ENCODE results near the gene ANKRD13D. TPM values are rescaled to one million over a fixed set of nuclear protein-coding genes. Genes with fewer than 3 reads are reported as not detected.

Gene ANKRD13D
- total and polyA plus RNA-seq, 2 experiments from 2014 or later, result 20.3 to 30.8 TPM

DNA sequence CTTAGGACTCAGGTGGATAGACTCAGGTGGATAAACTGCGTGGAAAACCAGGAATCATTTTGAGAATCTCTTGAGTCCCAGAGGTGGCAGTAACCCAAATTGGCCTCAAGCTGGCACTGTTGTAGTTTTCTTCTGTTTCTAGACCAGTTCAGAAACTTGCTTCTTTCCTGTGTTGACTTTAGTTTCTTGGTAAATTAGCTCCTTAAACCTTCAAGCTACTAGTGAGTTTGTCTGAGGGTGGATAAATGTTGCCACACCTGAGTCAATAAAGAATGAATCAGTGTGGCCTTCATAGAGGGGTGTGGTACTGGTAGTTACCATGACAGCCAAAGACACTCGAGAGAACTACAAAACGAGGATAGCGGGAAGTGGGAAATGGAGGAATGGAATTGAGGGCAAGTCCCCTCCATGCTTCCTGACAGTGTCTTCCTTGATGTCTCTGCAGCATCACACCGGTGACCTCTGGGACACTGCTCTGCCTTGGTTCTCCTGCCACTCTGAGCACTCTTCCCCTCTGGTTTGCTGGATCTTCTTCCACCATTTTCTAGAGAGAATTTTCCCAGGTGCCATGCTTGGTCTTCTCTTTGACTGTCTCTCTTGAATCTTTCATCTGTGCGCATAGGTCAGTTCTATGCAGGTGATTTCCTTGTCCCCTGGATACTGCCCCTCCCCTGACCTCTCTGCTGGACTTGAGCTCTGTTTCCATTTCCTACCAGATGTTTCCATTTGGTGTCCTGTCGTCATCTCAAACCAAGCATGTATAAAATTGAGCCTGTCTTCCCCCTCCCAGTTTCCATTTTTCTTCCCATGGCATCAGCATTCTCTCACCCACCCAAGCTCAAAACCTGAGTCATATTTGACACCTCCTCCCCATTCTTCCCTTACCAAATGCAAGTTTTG lies 57.1 kb downstream of the ANKRD13D start:
- TF ChIP-seq, protein P1, sequence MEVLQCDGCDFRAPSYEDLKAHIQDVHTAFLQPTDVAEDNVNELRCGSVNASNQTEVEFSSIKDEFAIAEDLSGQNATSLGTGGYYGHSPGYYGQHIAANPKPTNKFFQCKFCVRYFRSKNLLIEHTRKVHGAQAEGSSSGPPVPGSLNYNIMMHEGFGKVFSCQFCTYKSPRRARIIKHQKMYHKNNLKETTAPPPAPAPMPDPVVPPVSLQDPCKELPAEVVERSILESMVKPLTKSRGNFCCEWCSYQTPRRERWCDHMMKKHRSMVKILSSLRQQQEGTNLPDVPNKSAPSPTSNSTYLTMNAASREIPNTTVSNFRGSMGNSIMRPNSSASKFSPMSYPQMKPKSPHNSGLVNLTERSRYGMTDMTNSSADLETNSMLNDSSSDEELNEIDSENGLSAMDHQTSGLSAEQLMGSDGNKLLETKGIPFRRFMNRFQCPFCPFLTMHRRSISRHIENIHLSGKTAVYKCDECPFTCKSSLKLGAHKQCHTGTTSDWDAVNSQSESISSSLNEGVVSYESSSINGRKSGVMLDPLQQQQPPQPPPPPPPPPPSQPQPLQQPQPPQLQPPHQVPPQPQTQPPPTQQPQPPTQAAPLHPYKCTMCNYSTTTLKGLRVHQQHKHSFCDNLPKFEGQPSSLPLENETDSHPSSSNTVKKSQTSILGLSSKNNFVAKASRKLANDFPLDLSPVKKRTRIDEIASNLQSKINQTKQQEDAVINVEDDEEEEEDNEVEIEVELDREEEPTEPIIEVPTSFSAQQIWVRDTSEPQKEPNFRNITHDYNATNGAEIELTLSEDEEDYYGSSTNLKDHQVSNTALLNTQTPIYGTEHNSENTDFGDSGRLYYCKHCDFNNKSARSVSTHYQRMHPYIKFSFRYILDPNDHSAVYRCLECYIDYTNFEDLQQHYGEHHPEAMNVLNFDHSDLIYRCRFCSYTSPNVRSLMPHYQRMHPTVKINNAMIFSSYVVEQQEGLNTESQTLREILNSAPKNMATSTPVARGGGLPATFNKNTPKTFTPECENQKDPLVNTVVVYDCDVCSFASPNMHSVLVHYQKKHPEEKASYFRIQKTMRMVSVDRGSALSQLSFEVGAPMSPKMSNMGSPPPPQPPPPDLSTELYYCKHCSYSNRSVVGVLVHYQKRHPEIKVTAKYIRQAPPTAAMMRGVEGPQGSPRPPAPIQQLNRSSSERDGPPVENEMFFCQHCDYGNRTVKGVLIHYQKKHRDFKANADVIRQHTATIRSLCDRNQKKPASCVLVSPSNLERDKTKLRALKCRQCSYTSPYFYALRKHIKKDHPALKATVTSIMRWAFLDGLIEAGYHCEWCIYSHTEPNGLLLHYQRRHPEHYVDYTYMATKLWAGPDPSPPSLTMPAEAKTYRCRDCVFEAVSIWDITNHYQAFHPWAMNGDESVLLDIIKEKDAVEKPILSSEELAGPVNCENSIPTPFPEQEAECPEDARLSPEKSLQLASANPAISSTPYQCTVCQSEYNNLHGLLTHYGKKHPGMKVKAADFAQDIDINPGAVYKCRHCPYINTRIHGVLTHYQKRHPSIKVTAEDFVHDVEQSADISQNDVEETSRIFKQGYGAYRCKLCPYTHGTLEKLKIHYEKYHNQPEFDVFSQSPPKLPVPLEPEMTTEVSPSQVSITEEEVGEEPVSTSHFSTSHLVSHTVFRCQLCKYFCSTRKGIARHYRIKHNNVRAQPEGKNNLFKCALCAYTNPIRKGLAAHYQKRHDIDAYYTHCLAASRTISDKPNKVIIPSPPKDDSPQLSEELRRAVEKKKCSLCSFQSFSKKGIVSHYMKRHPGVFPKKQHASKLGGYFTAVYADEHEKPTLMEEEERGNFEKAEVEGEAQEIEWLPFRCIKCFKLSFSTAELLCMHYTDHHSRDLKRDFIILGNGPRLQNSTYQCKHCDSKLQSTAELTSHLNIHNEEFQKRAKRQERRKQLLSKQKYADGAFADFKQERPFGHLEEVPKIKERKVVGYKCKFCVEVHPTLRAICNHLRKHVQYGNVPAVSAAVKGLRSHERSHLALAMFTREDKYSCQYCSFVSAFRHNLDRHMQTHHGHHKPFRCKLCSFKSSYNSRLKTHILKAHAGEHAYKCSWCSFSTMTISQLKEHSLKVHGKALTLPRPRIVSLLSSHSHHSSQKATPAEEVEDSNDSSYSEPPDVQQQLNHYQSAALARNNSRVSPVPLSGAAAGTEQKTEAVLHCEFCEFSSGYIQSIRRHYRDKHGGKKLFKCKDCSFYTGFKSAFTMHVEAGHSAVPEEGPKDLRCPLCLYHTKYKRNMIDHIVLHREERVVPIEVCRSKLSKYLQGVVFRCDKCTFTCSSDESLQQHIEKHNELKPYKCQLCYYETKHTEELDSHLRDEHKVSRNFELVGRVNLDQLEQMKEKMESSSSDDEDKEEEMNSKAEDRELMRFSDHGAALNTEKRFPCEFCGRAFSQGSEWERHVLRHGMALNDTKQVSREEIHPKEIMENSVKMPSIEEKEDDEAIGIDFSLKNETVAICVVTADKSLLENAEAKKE (CRISPR knock-in tag; IDR thresholded peaks at IDR 0.05), result no peak
- no peak for TF ChIP-seq ZNF331 (CRISPR knock-in tag; IDR thresholded peaks at IDR 0.05; ENCODE audit: low read depth)
- no peak for TF ChIP-seq ZNF114 (CRISPR knock-in tag; IDR thresholded peaks at IDR 0.05)
- TF ChIP-seq, protein P2, sequence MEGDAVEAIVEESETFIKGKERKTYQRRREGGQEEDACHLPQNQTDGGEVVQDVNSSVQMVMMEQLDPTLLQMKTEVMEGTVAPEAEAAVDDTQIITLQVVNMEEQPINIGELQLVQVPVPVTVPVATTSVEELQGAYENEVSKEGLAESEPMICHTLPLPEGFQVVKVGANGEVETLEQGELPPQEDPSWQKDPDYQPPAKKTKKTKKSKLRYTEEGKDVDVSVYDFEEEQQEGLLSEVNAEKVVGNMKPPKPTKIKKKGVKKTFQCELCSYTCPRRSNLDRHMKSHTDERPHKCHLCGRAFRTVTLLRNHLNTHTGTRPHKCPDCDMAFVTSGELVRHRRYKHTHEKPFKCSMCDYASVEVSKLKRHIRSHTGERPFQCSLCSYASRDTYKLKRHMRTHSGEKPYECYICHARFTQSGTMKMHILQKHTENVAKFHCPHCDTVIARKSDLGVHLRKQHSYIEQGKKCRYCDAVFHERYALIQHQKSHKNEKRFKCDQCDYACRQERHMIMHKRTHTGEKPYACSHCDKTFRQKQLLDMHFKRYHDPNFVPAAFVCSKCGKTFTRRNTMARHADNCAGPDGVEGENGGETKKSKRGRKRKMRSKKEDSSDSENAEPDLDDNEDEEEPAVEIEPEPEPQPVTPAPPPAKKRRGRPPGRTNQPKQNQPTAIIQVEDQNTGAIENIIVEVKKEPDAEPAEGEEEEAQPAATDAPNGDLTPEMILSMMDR (conservative IDR thresholded peaks at IDR 0.05; ENCODE audit: low read depth in 2 of 2), result peak; percentile 75 to 87
- TF ChIP-seq, protein P3, sequence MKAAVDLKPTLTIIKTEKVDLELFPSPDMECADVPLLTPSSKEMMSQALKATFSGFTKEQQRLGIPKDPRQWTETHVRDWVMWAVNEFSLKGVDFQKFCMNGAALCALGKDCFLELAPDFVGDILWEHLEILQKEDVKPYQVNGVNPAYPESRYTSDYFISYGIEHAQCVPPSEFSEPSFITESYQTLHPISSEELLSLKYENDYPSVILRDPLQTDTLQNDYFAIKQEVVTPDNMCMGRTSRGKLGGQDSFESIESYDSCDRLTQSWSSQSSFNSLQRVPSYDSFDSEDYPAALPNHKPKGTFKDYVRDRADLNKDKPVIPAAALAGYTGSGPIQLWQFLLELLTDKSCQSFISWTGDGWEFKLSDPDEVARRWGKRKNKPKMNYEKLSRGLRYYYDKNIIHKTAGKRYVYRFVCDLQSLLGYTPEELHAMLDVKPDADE (IDR thresholded peaks at IDR 0.05), result no peak
- H3K4me1 ChIP-seq (ENCODE audit: insufficient read depth), result no peaks in the 10 kb centered on the region; the same call in 1 of the 2 replicates
- ATAC-seq, result peak; percentile 82
- no peak overlapping the region for H3K4me3 Mint-ChIP-seq
- peak; percentile 73 for DNase-seq (ENCODE audit: low spot score)
- no peak overlapping the region for H2AFZ ChIP-seq
- H3K27me3 ChIP-seq (ENCODE audit: insufficient read depth), result no peaks in the 10 kb centered on the region
- H3K4me2 ChIP-seq, result no peak overlapping the region
- H3K79me2 ChIP-seq (replicated peaks; ENCODE audit: insufficient read depth), result no peaks in the 10 kb centered on the region
- no peaks in the 10 kb centered on the region for H3F3A ChIP-seq (replicated peaks; ENCODE audit: low read depth)
- no peaks in the 10 kb centered on the region for H3K27me3 Mint-ChIP-seq (ENCODE audit: insufficient read depth, low read depth, poor library complexity)
- no peak overlapping the region for H3K4me3 ChIP-seq
- H3K9me3 Mint-ChIP-seq, result peaks cover 9% of the 10 kb centered on the region; the same call in 1 of the 3 replicates
- no peaks in the 10 kb centered on the region for H3K9me2 ChIP-seq (ENCODE audit: insufficient read depth)
- H4K20me1 ChIP-seq (replicated peaks; ENCODE audit: insufficient read depth), result no peaks in the 10 kb centered on the region; the same call in 1 of the 2 replicates
- peaks cover 12% of the 10 kb centered on the region; the same call in 1 of the 3 replicates for H3K4me1 Mint-ChIP-seq
- H3K36me3 Mint-ChIP-seq (ENCODE audit: low read depth), result no peaks in the 10 kb centered on the region
- no peak overlapping the region for H3K27ac ChIP-seq (ENCODE audit: low read depth)
- no peaks in the 10 kb centered on the region for H3K36me3 ChIP-seq (ENCODE audit: insufficient read depth)
- no peak overlapping the region for H3K27ac Mint-ChIP-seq
